ENCODE data around the gene PNKD.

DNA sequence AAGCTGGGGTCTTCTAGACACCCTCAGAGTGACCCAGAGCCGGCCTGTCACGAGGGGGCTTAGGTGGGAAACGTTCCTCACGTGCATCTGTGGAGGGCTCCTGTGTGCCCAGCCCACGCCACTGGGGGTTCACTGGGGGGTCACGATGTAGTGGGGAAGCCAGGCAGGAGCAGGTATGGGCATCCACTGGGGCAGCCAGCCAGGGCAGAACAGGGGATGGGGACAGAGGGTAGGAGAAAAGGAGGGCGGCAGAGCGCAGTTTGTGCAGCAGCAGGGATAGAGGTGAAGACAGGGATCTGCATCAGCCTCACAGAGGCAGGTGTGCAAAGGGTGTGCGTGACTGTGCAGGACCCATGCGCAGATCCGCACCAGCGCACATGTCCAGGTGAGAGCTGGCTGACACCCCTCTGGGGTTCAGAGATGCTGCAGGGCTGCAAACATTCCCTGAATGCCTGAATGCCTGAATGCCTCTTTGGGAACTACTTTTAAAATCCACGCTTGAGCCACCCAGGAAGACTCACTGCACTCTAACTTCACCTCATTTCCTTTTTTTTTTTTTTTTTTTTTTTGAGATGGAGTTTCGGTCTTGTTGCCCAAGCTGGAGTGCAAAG is 10.0 kb downstream of the PNKD start:
- TF ChIP-seq CTCF (IDR thresholded peaks at IDR 0.05) (no peak), POLR2A (IDR thresholded peaks at IDR 0.05) (no peak)
